ENCODE results near the gene TCN2.

The TCN2 gene

DNA sequence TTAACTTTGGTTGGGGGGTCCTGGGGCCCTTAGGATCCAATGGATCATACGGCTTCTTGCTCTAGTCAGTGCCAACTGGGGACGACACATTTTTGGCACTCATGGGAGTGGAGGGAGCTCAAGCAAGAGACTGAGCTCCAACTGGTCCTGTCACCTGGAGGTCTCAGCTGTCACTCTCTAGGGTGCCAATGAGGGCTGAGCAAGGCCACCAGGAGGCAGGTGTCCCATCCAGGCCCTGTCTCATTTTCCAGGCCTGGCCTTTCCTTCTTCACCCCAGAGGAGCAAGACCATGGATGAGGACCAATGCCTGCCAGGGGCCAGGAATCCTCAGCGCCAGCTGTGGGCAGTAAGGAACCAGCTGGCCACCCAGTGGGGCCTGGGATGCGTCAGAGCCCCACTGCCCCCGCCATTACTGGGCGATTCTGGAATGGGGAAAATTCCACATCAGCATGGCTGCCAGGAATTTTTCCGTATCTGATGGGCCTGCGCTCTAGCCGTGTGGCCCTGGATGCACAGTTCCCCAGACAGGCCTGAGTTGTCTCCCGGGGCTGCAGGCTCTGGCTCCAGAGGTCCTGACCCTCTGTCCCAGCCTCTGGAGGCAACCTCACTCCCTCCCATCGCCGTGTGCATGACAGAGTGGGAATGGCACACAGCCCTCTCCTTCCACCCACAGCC lies 31.8 kb upstream of the TCN2 start:
- Histone ChIP-seq H3K4me3 (ENCODE audit: low read depth, low read length) (peak overlapping the region; percentile 27; the same call in 1 of the 2 replicates), H3K4me1 (ENCODE audit: control insufficient read depth, insufficient read depth, low read length) (no peaks in the 10 kb centered on the region; the same call in 1 of the 2 replicates), H3K27ac (ENCODE audit: extremely low read depth, low read depth, low read length) (no peak overlapping the region), H3K36me3 (ENCODE audit: control insufficient read depth in 2 of 2, insufficient read depth in 1 of 2, low read length in 2 of 2) (peaks cover 10 to 53% of the 10 kb centered on the region in 2 experiments), H3K9me3 (ENCODE audit: control insufficient read depth, insufficient read depth, low read depth, low read length) (no peaks in the 10 kb centered on the region)
- ChIA-PET CTCF (no interaction called here), POLR2A (interaction anchor here (0.5 to 1.7 kb wide), 3 partner anchors 14 to 145 kb away, joined by 3 to 4 read pairs (median 4); partner anchors contain the start of gene PES1)
- 0 out of 2 replicates have a peak, but pooled peaks have one; percentile 36 for TF ChIP-seq GLIS2 (tag by site-specific recombination; IDR thresholded peaks at IDR 0.05)
- TF ChIP-seq GLIS1 (tag by site-specific recombination; IDR thresholded peaks at IDR 0.05): peak; percentile 21; the same call in 1 of the 2 replicates
- TF ChIP-seq ZNF544 (tag by site-specific recombination; IDR thresholded peaks at IDR 0.05): no peak
- TF ChIP-seq ZNF510 (tag by site-specific recombination; IDR thresholded peaks at IDR 0.05; ENCODE audit: insufficient replicate concordance): no peak
- no peak for TF ChIP-seq ZNF571 (tag by site-specific recombination; IDR thresholded peaks at IDR 0.05)
- TF ChIP-seq, protein P1, sequence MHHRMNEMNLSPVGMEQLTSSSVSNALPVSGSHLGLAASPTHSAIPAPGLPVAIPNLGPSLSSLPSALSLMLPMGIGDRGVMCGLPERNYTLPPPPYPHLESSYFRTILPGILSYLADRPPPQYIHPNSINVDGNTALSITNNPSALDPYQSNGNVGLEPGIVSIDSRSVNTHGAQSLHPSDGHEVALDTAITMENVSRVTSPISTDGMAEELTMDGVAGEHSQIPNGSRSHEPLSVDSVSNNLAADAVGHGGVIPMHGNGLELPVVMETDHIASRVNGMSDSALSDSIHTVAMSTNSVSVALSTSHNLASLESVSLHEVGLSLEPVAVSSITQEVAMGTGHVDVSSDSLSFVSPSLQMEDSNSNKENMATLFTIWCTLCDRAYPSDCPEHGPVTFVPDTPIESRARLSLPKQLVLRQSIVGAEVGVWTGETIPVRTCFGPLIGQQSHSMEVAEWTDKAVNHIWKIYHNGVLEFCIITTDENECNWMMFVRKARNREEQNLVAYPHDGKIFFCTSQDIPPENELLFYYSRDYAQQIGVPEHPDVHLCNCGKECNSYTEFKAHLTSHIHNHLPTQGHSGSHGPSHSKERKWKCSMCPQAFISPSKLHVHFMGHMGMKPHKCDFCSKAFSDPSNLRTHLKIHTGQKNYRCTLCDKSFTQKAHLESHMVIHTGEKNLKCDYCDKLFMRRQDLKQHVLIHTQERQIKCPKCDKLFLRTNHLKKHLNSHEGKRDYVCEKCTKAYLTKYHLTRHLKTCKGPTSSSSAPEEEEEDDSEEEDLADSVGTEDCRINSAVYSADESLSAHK (tag by site-specific recombination; IDR thresholded peaks at IDR 0.05): no peak
- TF ChIP-seq ZNF701 (tag by site-specific recombination; IDR thresholded peaks at IDR 0.05): no peak
- peak; percentile 54 for TF ChIP-seq ZNF600 (tag by site-specific recombination; IDR thresholded peaks at IDR 0.05)
- 0 out of 2 replicates have a peak, but pooled peaks have one; percentile 4 for TF ChIP-seq SP2 (tag by site-specific recombination; IDR thresholded peaks at IDR 0.05)
- no peak for TF ChIP-seq KLF1 (tag by site-specific recombination; IDR thresholded peaks at IDR 0.05)

DNA sequence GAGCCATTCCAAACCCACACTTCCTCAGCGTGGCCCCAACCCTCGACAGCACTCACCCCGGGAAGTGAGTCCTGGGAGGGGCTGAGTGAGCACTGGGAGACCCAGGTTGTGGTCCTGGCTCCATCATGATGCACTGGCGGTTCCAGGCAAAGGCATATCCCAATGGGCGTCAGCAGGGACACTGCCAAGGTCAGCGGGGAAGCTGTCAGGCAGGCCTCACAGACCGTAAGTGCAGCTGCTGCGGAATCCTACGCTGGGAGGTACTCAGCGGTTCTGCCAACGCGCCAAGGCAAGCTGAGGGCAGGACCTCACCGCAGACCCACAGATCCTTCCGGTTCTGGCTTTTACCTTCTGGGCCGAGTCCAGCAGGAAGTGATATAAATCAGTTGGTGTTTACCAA lies 31.1 kb upstream of the TCN2 start:
- peak; percentile 37 for TF ChIP-seq ZNF600 (tag by site-specific recombination; IDR thresholded peaks at IDR 0.05)
- TF ChIP-seq ZBTB8A (tag by site-specific recombination; IDR thresholded peaks at IDR 0.05): no peak
- H3K36me3 ChIP-seq (ENCODE audit: control insufficient read depth in 2 of 2, insufficient read depth in 1 of 2, low read length in 2 of 2): peaks cover 10 to 61% of the 10 kb centered on the region in 2 experiments
- H3K4me1 ChIP-seq (ENCODE audit: control insufficient read depth, insufficient read depth, low read length): no peaks in the 10 kb centered on the region; the same call in 1 of the 2 replicates
- POLR2A ChIA-PET: no interaction called here
- CTCF ChIA-PET: no interaction called here
- no peaks in the 10 kb centered on the region for H3K9me3 ChIP-seq (ENCODE audit: control insufficient read depth, insufficient read depth, low read depth, low read length)
- no peak overlapping the region for H3K27ac ChIP-seq (ENCODE audit: extremely low read depth, low read depth, low read length)
- no peak overlapping the region for H3K4me3 ChIP-seq (ENCODE audit: low read depth, low read length)

DNA sequence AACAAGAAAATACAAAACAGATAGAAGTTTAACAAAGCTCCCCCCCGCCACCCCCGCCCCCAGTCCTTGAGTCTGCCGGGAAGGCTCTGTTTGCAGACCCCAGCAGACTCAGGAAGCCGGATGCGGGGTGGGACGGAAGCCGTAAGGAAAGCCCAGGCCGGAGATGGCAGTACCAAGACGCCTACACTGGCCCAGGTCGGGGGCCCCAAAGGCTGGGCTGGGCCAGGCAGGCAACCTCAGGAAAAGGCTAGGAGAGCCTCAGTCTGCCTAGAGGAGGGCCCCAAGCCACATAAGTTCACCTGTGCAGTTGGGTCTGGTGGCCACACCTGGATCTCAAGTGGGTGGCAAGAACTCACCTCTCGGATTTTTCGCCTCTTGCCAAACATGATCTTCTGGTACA lies 28.5 kb upstream of the TCN2 start:
- no peak for TF ChIP-seq ZBTB7A (tag by site-specific recombination; IDR thresholded peaks at IDR 0.05; ENCODE audit: low read depth)
- no peak for TF ChIP-seq ZNF175 (tag by site-specific recombination; IDR thresholded peaks at IDR 0.05)
- no peak for TF ChIP-seq ZNF391 (tag by site-specific recombination; IDR thresholded peaks at IDR 0.05; ENCODE audit: borderline replicate concordance, low read depth)
- TF ChIP-seq ZNF223 (tag by site-specific recombination; IDR thresholded peaks at IDR 0.05): no peak
- TF ChIP-seq ZNF157 (tag by site-specific recombination; IDR thresholded peaks at IDR 0.05): no peak
- no peak for TF ChIP-seq ZBTB20 (tag by site-specific recombination; IDR thresholded peaks at IDR 0.05)
- TF ChIP-seq OVOL3 (tag by site-specific recombination; IDR thresholded peaks at IDR 0.05): no peak
- no peak for TF ChIP-seq ZNF138 (tag by site-specific recombination; IDR thresholded peaks at IDR 0.05; ENCODE audit: borderline replicate concordance)
- TF ChIP-seq, protein P2, sequence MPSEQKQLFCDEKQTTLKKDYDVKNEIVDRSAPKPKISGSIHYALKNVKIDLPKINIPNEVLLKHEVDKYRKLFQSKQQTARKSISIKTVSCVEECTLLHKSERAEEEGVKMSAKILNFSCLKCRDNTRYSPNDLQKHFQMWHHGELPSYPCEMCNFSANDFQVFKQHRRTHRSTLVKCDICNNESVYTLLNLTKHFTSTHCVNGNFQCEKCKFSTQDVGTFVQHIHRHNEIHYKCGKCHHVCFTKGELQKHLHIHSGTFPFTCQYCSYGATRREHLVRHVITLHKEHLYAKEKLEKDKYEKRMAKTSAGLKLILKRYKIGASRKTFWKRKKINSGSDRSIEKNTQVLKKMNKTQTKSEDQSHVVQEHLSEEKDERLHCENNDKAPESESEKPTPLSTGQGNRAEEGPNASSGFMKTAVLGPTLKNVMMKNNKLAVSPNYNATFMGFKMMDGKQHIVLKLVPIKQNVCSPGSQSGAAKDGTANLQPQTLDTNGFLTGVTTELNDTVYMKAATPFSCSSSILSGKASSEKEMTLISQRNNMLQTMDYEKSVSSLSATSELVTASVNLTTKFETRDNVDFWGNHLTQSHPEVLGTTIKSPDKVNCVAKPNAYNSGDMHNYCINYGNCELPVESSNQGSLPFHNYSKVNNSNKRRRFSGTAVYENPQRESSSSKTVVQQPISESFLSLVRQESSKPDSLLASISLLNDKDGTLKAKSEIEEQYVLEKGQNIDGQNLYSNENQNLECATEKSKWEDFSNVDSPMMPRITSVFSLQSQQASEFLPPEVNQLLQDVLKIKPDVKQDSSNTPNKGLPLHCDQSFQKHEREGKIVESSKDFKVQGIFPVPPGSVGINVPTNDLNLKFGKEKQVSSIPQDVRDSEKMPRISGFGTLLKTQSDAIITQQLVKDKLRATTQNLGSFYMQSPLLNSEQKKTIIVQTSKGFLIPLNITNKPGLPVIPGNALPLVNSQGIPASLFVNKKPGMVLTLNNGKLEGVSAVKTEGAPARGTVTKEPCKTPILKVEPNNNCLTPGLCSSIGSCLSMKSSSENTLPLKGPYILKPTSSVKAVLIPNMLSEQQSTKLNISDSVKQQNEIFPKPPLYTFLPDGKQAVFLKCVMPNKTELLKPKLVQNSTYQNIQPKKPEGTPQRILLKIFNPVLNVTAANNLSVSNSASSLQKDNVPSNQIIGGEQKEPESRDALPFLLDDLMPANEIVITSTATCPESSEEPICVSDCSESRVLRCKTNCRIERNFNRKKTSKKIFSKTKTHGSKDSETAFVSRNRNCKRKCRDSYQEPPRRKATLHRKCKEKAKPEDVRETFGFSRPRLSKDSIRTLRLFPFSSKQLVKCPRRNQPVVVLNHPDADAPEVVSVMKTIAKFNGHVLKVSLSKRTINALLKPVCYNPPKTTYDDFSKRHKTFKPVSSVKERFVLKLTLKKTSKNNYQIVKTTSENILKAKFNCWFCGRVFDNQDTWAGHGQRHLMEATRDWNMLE (tag by site-specific recombination; conservative IDR thresholded peaks at IDR 0.05; ENCODE audit: low read depth): no peak
- no peak for TF ChIP-seq SP7 (tag by site-specific recombination; IDR thresholded peaks at IDR 0.05)
- no peak for TF ChIP-seq ZNF48 (tag by site-specific recombination; IDR thresholded peaks at IDR 0.05)
- TF ChIP-seq HOXC10 (CRISPR knock-in tag; IDR thresholded peaks at IDR 0.05): no peak
- H3K9me3 ChIP-seq (ENCODE audit: control insufficient read depth, insufficient read depth, low read depth, low read length): no peaks in the 10 kb centered on the region
- H3K4me1 ChIP-seq (ENCODE audit: control insufficient read depth, insufficient read depth, low read length): no peaks in the 10 kb centered on the region; the same call in 1 of the 2 replicates
- CTCF ChIA-PET: interaction anchor here (0.6 to 1.0 kb wide), 2 partner anchors 29 to 1035 kb away, joined by 3 read pairs; no protein-coding TSS in a partner anchor
- no peak overlapping the region for H3K27ac ChIP-seq (ENCODE audit: extremely low read depth, low read depth, low read length)
- peaks cover 15 to 87% of the 10 kb centered on the region in 2 experiments for H3K36me3 ChIP-seq (ENCODE audit: control insufficient read depth in 2 of 2, insufficient read depth in 1 of 2, low read length in 2 of 2)
- POLR2A ChIA-PET: no interaction called here
- H3K4me3 ChIP-seq (ENCODE audit: low read depth, low read length): no peak overlapping the region
